HG02970 (cell line): ENCODE measurements around the gene DCST2.
"Not testable (repeated sequence)": the region's sequence is repeated elsewhere in the genome, so short reads cannot be mapped to it uniquely, and the experiment has no call there.

ENCODE experiments used
- ATAC-seq: cut with Tn5 transposase; IDR thresholded peaks from one replicate; pipeline ENCODE4 v1.9.1; 2021; ENCODE audit warnings: mild to moderate bottlenecking, moderate library complexity, moderate number of reproducible peaks; ENCODE audit not compliant: unreplicated experiment, low FRiP score

DCST2 gene

GRCh38 chr1:155000726-155001424 is 32.7 kb downstream of the DCST2 start:
- ATAC-seq, result peak; percentile 41

DNA sequence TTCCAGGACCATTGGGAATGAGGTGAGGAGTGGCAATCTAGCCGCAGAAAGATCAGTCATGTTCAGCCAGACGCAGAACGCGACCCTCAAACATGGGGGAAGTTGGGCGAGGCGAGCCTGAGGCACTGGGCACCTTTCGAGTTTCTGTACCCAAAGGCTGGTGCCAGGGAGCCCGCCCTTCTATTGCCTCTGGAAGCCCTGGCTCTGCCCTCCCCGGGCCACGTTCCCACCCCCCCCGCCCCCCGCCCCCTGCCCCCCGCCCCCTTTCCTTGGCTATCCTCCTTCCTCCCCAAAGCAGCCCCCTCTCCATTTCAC is 33.2 kb downstream of the DCST2 start:
- no peak for ATAC-seq

GRCh38 chr1:154999571-155000410 is 33.8 kb downstream of the DCST2 start:
- no peak for ATAC-seq

DNA sequence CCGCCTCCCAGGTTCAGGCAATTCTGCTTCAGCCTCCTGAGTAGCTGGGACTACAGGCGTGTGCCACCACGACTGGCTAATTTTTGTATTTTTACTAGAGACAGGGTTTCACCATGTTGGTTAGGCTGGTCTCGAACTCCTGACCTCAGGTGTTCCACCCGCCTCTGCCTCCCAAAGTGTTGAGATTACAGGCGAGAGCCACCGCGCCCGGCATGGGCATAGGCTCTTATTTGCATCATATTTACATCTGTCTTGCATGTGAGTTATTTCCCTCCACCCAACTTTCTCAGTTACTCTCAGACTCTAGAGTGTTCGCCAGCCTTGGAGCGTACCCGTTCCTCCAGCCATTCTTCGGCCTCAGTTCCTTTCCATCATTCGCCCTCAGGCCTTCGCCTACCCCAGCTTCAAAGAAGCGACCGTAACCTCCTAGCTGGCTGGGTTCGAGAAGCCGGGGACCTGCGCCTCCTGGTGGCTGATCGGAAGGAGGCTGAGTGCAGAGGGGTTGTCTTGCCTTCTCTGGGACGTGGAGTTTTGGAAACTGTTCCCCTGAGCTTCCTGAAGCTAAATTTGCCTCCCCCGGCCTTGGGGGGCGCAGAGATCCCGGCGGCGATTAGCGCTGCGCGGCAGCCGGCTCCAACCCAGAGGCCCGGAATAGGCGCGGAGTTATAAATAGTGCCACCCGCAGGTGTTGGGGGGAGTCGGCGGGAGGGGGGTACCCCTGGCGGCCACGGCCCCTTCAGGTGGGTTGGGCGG is 34.6 kb downstream of the DCST2 start:
- no peak for ATAC-seq

DNA sequence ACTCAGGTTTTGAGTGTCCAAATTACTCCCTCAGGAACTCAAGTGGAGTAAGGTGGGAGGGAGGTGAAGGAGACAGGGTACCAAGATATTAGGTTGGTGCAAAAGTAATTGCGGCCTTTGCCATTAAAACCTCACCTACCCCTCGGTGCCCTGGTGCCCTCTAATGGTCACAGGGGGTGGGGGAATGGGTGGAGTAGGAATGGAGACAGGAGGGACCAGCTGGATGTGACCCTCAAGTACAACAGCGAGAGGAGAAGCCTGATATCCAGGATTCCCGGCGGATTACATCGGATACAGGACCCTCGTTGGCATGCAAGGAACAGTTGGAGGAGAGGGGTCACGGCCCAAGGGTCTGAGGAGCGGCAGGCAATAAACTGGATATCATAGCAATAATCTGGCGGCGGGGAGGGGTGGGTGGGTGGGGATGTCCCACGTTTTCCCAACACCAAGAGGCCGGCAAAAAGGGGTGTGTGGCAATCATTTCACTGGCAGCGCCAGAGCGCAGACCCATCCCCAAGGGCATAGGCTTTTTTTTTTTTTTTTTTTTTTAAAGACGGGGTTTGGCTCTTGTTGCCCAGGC is 35.3 kb downstream of the DCST2 start:
- ATAC-seq, result no peak

DNA sequence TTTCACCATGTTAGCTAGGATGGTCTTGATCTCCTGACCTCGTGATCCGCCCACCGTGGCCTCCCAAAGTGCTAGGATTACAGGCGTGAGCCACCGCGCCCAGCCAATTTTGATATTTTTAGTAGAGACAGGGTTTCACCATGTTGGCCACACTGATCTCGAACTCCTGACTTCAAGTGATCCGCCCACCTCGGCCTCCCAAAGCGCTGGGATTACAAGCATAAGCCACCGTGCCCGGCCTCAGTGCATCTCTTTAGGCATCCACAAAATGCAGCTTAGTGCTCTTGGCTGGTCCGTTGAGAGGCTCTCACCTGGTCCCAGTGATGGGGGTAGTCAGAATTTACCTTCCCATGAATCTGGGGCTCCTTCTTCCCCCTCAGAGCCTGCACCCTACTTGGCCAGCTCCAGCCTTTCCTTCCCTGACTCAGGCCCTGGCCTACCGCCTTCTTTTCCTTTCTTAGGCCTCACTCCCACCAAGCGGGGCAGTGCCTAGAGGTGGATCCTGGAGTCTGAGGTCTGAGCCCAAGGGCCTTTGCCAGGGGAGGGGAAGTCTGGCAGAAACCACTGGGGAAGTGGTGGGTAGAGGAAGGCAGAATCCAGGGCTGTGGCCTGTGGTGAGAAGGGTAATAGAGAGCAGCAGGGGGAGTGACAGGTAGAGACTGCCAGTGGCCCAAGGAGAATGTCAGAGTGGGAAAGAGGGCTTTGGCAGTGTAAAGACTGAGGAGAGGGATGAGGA is 36.4 kb downstream of the DCST2 start:
- ATAC-seq, result no peak

GRCh38 chr1:154995301-154995983 is 38.1 kb downstream of the DCST2 start:
- not testable (repeated sequence) for ATAC-seq

- ATAC-seq, result no peak
Observed at GRCh38 chr1:154994591-154994990, 39.0 kb downstream of the DCST2 start.

DNA sequence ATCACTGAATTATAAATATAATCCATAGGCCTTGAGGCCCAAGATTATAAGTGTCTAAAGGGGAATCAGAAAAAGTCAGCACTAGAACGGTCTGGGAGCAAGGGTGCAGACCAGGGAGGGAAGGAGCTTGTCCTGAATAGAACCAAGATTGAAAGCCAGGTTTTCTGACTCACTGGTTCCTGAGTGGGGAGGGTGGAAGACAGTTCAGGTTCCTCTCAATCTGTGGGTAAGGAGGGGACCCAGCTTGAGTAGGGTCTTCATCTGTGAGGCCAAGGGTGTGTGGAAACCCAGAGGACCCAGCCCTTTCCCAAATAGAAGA is 39.4 kb downstream of the DCST2 start:
- no peak for ATAC-seq

DNA sequence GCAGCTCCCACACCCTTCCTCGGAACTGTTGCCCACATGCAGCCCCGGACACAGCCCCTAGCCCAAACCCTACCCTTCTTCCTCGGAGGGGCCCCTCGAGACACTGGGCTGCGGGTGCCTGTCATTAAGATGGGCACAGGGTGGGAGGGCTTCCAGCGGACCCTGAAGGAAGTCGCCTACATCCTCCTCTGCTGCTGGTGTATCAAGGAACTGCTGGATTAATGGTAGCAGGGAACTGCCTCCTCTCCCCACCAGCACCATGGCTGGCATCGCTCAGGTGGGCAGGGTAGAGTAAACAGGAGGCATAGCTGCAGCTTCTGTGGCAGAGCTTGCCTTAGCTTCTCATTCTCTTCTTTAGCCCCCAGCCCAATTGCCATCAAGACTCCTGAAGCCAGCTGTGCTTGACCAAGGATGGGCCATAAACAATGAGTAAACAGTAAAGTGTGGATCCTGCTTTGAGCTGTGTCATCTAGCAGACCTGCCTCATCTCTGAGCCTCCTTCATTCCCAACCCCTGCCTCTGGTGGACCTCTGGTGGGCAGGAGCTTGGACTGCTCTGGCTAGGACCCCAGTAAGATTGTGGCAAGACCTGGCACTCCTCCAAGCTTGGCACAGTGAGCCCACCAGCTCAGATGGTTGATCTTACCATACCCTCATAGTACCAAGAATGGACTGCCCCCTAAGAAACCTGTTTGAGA is 39.9 kb downstream of the DCST2 start, which contains the start of gene LENEP:
Gene LENEP, plus strand, starts transcription at position 15 of the 697 bp plus-strand sequence. Its CDS starts 22 bp downstream, at position 37.
- no peak for ATAC-seq

- ATAC-seq, result no peak
Observed at GRCh38 chr1:154992721-154993571, 40.6 kb downstream of the DCST2 start.

- no peak for ATAC-seq
Observed at GRCh38 chr1:154990276-154990675, 43.3 kb downstream of the DCST2 start.

GRCh38 chr1:154989195-154989860 is 44.3 kb downstream of the DCST2 start:
- ATAC-seq, result no peak

- ATAC-seq, result no peak
Observed at GRCh38 chr1:154988058-154988954, 45.3 kb downstream of the DCST2 start.

GRCh38 chr1:154987326-154987725 is 46.3 kb downstream of the DCST2 start:
- no peak for ATAC-seq

- ATAC-seq, result not testable (repeated sequence)
Observed at GRCh38 chr1:154986736-154987135, 46.8 kb downstream of the DCST2 start.
